GM12878 (cell line): ENCODE results near the gene PGK2. TPM values are rescaled to one million over a fixed set of nuclear protein-coding genes. Genes with fewer than 3 reads are reported as not detected.

ENCODE experiments used
- ATAC-seq: fragments of 200-7000 bp; cut with Tn5 transposase; 3 replicates; pipeline ENCODE4 v1.9.1; 2020; ENCODE audit warnings: mild to moderate bottlenecking, moderate library complexity
- BruUV-seq: library from RNA; stranded (reverse); fragments of 400-500 nt; replicated peaks from 2 replicates; lab custom pipeline; 2021; lab: Mats Ljungman, UMichigan
- CTCF ChIA-PET: fragments of 300-600 bp; sonication (Branson Sonifier 250); formaldehyde crosslinking; extraction: SDS; loops from one replicate; lab custom pipeline; 2021; ENCODE audit warnings: inconsistent platforms; lab: Yijun Ruan, JAX
- POLR2A ChIA-PET: fragments of 350-600 bp; formaldehyde crosslinking; extraction: SDS; loops from one replicate; lab custom pipeline; 2021; ENCODE audit warnings: inconsistent platforms; lab: Charles Lee
- RAD21 ChIA-PET: fragments of 300-600 bp; sonication (Branson Sonifier 250); formaldehyde crosslinking; loops from one replicate; lab custom pipeline; 2023; ENCODE audit warnings: antibody characterized with exemption; ENCODE audit not compliant: unreplicated experiment; lab: Charles Lee
- SMC1A ChIA-PET: fragments of 300-600 bp; sonication (Branson Sonifier 250); formaldehyde crosslinking; loops from one replicate; lab custom pipeline; 2023; ENCODE audit not compliant: unreplicated experiment, uncharacterized antibody; lab: Charles Lee
- DNase-seq: peaks from one replicate; pipeline ENCODE4 v3.0.0-alpha.2; 2011; ENCODE audit warnings: low read depth, low spot score
- FAIRE-seq: peaks from 3 replicates; lab custom pipeline; 2011; peaks lifted over from hg19 to GRCh38; lab: Jason Lieb, UNC
- H2AFZ ChIP-seq: 2 replicates; pipeline ENCODE4 v1.6.0; 2011; ENCODE audit warnings: low read depth, low read length, control low read depth; ENCODE audit not compliant: control insufficient read depth
- H3K27ac ChIP-seq: 2 replicates; pipeline ENCODE4 v1.5.1; 2011; ENCODE audit warnings: control low read depth; ENCODE audit not compliant: control insufficient read depth, insufficient read depth
- H3K27me3 ChIP-seq, 2 experiments: replicated peaks in 1 of 2; 2 replicates each; pipeline versions ENCODE4 v1.6.0 to v1.6.1; 2011; ENCODE audit warnings: low read length in 1 of 2; ENCODE audit not compliant: control insufficient read depth in 2 of 2, insufficient read depth in 2 of 2
- H3K36me3 ChIP-seq, 2 experiments: 2 replicates each; pipeline ENCODE4 v1.5.1; 2011; ENCODE audit warnings: low read length in 1 of 2; ENCODE audit not compliant: control insufficient read depth in 2 of 2, insufficient read depth in 2 of 2
- H3K4me1 ChIP-seq: 2 replicates; pipeline ENCODE4 v1.6.1; 2011; ENCODE audit warnings: mild to moderate bottlenecking, low read length, moderate library complexity, mixed read lengths; ENCODE audit not compliant: control insufficient read depth, insufficient read depth
- H3K4me2 ChIP-seq: 2 replicates; pipeline ENCODE4 v1.6.0; 2011; ENCODE audit warnings: control low read depth; ENCODE audit not compliant: control insufficient read depth, insufficient read depth
- H3K4me3 ChIP-seq: fragments of 200-600 bp; sonication (generic); 2 replicates; pipeline ENCODE4 v1.5.1; 2016
- H3K79me2 ChIP-seq: 2 replicates; pipeline ENCODE4 v1.6.0; 2011; ENCODE audit warnings: low read length; ENCODE audit not compliant: control insufficient read depth, insufficient read depth
- H3K9ac ChIP-seq: 2 replicates; pipeline ENCODE4 v1.8.0; 2011; ENCODE audit warnings: low read length, control low read depth, mixed read lengths; ENCODE audit not compliant: control insufficient read depth, insufficient read depth
- H3K9me3 ChIP-seq: replicated peaks from 3 replicates; pipeline ENCODE4 v1.5.1; 2011; ENCODE audit warnings: mild to moderate bottlenecking, low read length; ENCODE audit not compliant: control insufficient read depth, insufficient read depth
- H4K20me1 ChIP-seq: 2 replicates; pipeline ENCODE4 v1.6.0; 2011; ENCODE audit not compliant: control insufficient read depth, insufficient read depth
- CBFB ChIP-seq: IDR thresholded peaks from 2 replicates; pipeline ENCODE4 v1.6.1; 2016; ENCODE audit warnings: antibody characterized with exemption, low read depth
- CHD4 ChIP-seq: fragments of 200-600 bp; sonication (generic); IDR thresholded peaks from 2 replicates; pipeline ENCODE4 v1.6.1; 2016; ENCODE audit warnings: mild to moderate bottlenecking
- EZH2 ChIP-seq: IDR thresholded peaks from 2 replicates; pipeline ENCODE4 v1.6.1; 2012; ENCODE audit warnings: low read depth, mild to moderate bottlenecking, control low read depth, inconsistent platforms, low read length, borderline replicate concordance; ENCODE audit not compliant: control insufficient read depth
- KDM1A ChIP-seq: fragments of 200-600 bp; sonication (generic); IDR thresholded peaks from 2 replicates; pipeline ENCODE4 v1.6.1; 2016; ENCODE audit warnings: borderline replicate concordance
- LARP7 ChIP-seq: fragments of 450-650 bp; IDR thresholded peaks from 2 replicates; pipeline ENCODE4 v1.6.1; 2017; ENCODE audit warnings: mild to moderate bottlenecking
- NFYA ChIP-seq: IDR thresholded peaks from 2 replicates; pipeline ENCODE4 v1.6.1; 2011; ENCODE audit warnings: low read depth, mild to moderate bottlenecking, low read length, improper control_type of control experiment, borderline replicate concordance
- RBBP5 ChIP-seq: fragments of 200-600 bp; sonication (generic); conservative IDR thresholded peaks from 2 replicates; pipeline ENCODE4 v1.6.1; 2016
- RELA ChIP-seq: fragments of 450-650 bp; IDR thresholded peaks from 2 replicates; pipeline ENCODE4 v1.8.0; 2014; ENCODE audit warnings: borderline replicate concordance; ENCODE audit not compliant: partially characterized antibody
- REST ChIP-seq: IDR thresholded peaks from 2 replicates; pipeline ENCODE4 v1.6.1; 2012; ENCODE audit warnings: mild to moderate bottlenecking, low read depth, low read length
- SMAD5 ChIP-seq: IDR thresholded peaks from 2 replicates; pipeline ENCODE4 v1.6.1; 2016; ENCODE audit warnings: antibody characterized with exemption, low read depth
- SP1 ChIP-seq: IDR thresholded peaks from one replicate; pipeline ENCODE4 v1.6.1; 2011; ENCODE audit warnings: low read depth, low read length
- ZNF24 ChIP-seq: fragments of 450-650 bp; IDR thresholded peaks from 2 replicates; pipeline ENCODE4 v1.6.1; 2017; ENCODE audit warnings: antibody characterized with exemption, mild to moderate bottlenecking
- ZSCAN29 ChIP-seq: fragments of 450-650 bp; IDR thresholded peaks from 2 replicates; pipeline ENCODE4 v1.6.1; 2017; ENCODE audit warnings: mild to moderate bottlenecking, moderate library complexity
- WGBS: methylation state at CpG from one replicate; pipeline ENCODE4 v1.1.6; 2016; ENCODE audit warnings: low lambda C conversion rate; ENCODE audit not compliant: insufficient replicate concordance, insufficient coverage; ENCODE audit errors: missing lambda C conversion rate; 5-methylcytosine and 5-hydroxymethylcytosine counted together
- in situ Hi-C: fragments of 300-500 bp; cut with MboI; formaldehyde crosslinking; loops from 9 replicates; pipeline ENCODE4 v1.14.3; 2018; ENCODE audit warnings: mixed read lengths
- intact Hi-C: fragments of 100-400 bp; cut with micrococcal nuclease; formaldehyde crosslinking; loops from one replicate; pipeline ENCODE4 v1.14.2; 2022; ENCODE audit not compliant: unreplicated experiment
- polyA plus RNA-seq, 11 experiments: library from polyadenylated mRNA; depleted of rRNA in 4 of 11; unstranded in 6 of 11; stranded (reverse) in 5 of 11; fragments of >200 nt; fragmentation: Nextera tagmentation in 4 of 11; fragmentation: Illumina TruSeq in 1 of 11; extraction: Ambion mirVana in 4 of 11; extraction: Trizol in 1 of 11; gene quantifications; 1 replicate in 1 of 11; 2 replicates in 10 of 11; pipeline versions ENCODE4 v1.2.1 to v1.2.3, GENCODE V29; 2011 to 2016; ENCODE audit warnings: inconsistent platforms in 2 of 11, missing spikeins in 2 of 11, low read depth in 1 of 11
- total RNA-seq, 4 experiments: library from RNA; depleted of rRNA in 3 of 4; stranded (reverse); fragments of >200 nt in 3 of 4; fragmentation: Illumina TruSeq in 1 of 4; extraction: Trizol in 1 of 4; gene quantifications; 2 replicates each; pipeline versions ENCODE4 v1.2.1 to v1.2.3, GENCODE V29; 2013 to 2021
- TF ChIP-seq, protein P1 (sequence below): fragments of 450-650 bp; IDR thresholded peaks from 2 replicates; pipeline ENCODE4 v1.6.1; 2014; ENCODE audit warnings: mild to moderate bottlenecking
- TF ChIP-seq, protein P2 (sequence below): fragments of 450-650 bp; IDR thresholded peaks from 2 replicates; pipeline ENCODE4 v1.6.1; 2016; ENCODE audit warnings: mild to moderate bottlenecking

The PGK2 gene
- total and polyA plus RNA-seq, 10 of the 15 experiments (the other 5 are each of a cell fraction or from before 2014, with no cell fraction given): not detected

GRCh38 chr6:49782725-49783124 lies 4.4 kb downstream of the PGK2 start:
- no peak overlapping the region for H3K4me2 ChIP-seq
- 42% methylated on average over 7 of the region's 7 CpGs for WGBS
- H4K20me1 ChIP-seq: no peaks in the 10 kb centered on the region
- ATAC-seq (no peak), FAIRE-seq (no peak), DNase-seq (no peak)
- intact Hi-C loops: no loop called here
- SMC1A ChIA-PET: no interaction called here
- in situ Hi-C loops: no loop called here
- POLR2A ChIA-PET: no interaction called here
- H3K27ac ChIP-seq: no peak overlapping the region
- H3K27me3 ChIP-seq: no peaks in the 10 kb centered on the region
- H3K36me3 ChIP-seq: no peaks in the 10 kb centered on the region
- no peaks in the 10 kb centered on the region for H3K79me2 ChIP-seq
- H3K9ac ChIP-seq: no peak overlapping the region
- H3K4me3 ChIP-seq: no peak overlapping the region
- H3K9me3 ChIP-seq: no peaks in the 10 kb centered on the region
- no TSS peak for BruUV-seq
- TF ChIP-seq RBBP5: no peak
- TF ChIP-seq, protein P1, sequence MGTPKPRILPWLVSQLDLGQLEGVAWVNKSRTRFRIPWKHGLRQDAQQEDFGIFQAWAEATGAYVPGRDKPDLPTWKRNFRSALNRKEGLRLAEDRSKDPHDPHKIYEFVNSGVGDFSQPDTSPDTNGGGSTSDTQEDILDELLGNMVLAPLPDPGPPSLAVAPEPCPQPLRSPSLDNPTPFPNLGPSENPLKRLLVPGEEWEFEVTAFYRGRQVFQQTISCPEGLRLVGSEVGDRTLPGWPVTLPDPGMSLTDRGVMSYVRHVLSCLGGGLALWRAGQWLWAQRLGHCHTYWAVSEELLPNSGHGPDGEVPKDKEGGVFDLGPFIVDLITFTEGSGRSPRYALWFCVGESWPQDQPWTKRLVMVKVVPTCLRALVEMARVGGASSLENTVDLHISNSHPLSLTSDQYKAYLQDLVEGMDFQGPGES: no peak
- TF ChIP-seq CHD4: no peak
- no peak for TF ChIP-seq KDM1A
- TF ChIP-seq, protein P2, sequence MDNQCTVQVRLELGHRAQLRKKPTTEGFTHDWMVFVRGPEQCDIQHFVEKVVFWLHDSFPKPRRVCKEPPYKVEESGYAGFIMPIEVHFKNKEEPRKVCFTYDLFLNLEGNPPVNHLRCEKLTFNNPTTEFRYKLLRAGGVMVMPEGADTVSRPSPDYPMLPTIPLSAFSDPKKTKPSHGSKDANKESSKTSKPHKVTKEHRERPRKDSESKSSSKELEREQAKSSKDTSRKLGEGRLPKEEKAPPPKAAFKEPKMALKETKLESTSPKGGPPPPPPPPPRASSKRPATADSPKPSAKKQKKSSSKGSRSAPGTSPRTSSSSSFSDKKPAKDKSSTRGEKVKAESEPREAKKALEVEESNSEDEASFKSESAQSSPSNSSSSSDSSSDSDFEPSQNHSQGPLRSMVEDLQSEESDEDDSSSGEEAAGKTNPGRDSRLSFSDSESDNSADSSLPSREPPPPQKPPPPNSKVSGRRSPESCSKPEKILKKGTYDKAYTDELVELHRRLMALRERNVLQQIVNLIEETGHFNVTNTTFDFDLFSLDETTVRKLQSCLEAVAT: no peak
- TF ChIP-seq NFYA: no peak
- CTCF ChIA-PET: no interaction called here
- no peaks in the 10 kb centered on the region for H3K4me1 ChIP-seq
- RAD21 ChIA-PET: no interaction called here
- H2AFZ ChIP-seq: no peak overlapping the region

DNA sequence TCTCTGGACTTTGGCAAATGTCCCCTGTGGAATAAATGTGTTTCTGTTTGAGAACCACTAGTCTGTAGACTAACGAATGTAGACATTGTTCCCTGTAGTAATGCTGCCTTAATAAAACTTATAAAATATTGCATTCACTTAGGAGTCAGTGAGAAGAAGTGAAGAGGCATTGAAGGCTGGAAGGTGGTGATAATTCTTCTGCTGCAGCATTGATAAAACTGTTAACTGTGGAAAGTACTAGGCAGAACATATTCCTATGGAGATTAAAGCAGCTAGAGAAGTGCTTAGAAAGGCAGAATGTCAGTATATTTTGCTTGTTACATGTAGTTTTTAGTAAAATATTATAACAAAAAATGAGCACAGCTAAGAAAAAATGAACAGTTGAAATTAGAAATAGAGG lies 4.8 kb downstream of the PGK2 start:
- no peaks in the 10 kb centered on the region for H4K20me1 ChIP-seq
- ChIA-PET POLR2A (no interaction called here), RAD21 (no interaction called here), CTCF (no interaction called here), SMC1A (interaction anchor here (1.0 kb wide), 1 partner anchor 53 kb away, joined by 3 read pairs; no protein-coding TSS in a partner anchor)
- H3K4me2 ChIP-seq: no peak overlapping the region
- no peaks in the 10 kb centered on the region for H3K27me3 ChIP-seq
- WGBS: 0% methylated on average over 1 of the region's 1 CpG
- in situ Hi-C loops (no loop called here), intact Hi-C loops (no loop called here)
- no peak for ATAC-seq
- no peak overlapping the region for H3K9ac ChIP-seq
- no peak for DNase-seq
- no peak for FAIRE-seq
- H3K27ac ChIP-seq: no peak overlapping the region
- no peaks in the 10 kb centered on the region for H3K9me3 ChIP-seq
- no peaks in the 10 kb centered on the region for H3K79me2 ChIP-seq
- no peaks in the 10 kb centered on the region for H3K36me3 ChIP-seq
- H3K4me3 ChIP-seq: no peak overlapping the region
- H2AFZ ChIP-seq: no peak overlapping the region
- no TSS peak for BruUV-seq
- no peaks in the 10 kb centered on the region for H3K4me1 ChIP-seq
- TF ChIP-seq SMAD5: no peak
- TF ChIP-seq EZH2: no peak
- TF ChIP-seq CBFB: no peak
- no peak for TF ChIP-seq RELA
- TF ChIP-seq REST: no peak
- TF ChIP-seq ZSCAN29: no peak
- TF ChIP-seq SP1: no peak
- no peak for TF ChIP-seq ZNF24
- no peak for TF ChIP-seq LARP7
